Tibial artery (tissue), 4 donors: ENCODE results near the gene EXD2.
A peak's percentile ranks its signal among the peaks of the same experiment; 100 is the strongest.

Experiments
- DNase-seq, 2 donors: peaks; one replicate each; pipeline ENCODE4 v3.0.0-alpha.2; 2019
- H3K27ac ChIP-seq, 2 donors: fragments of 200-600 bp; sonication (generic) in 1 of 2; 1 replicate in 1 of 2; 2 replicates in 1 of 2; pipeline ENCODE4 v1.5.1; 2018 to 2019; ENCODE audit warnings: mild to moderate bottlenecking in 1 of 2
- H3K27me3 ChIP-seq, 2 donors: fragments of 200-600 bp; sonication (generic) in 1 of 2; one replicate each; pipeline versions ENCODE4 v1.5.1 to v1.6.0; 2016 to 2019
- H3K36me3 ChIP-seq, 3 donors: fragments of 200-600 bp; sonication (generic) in 2 of 3; one replicate each; pipeline ENCODE4 v1.5.1; 2016 to 2019; ENCODE audit warnings: mild to moderate bottlenecking in 2 of 3
- H3K4me1 ChIP-seq, 4 donors: fragments of 200-600 bp; sonication (generic) in 2 of 4; 1 replicate in 3 of 4; 2 replicates in 1 of 4; pipeline ENCODE4 v1.5.1; 2016 to 2019
- H3K4me3 ChIP-seq, 2 donors: fragments of 200-600 bp; sonication (generic) in 1 of 2; 1 replicate in 1 of 2; 2 replicates in 1 of 2; pipeline ENCODE4 v1.5.1; 2018 to 2019; ENCODE audit warnings: mild to moderate bottlenecking in 2 of 2
- H3K9me3 ChIP-seq, 3 donors: fragments of 200-600 bp; sonication (generic) in 1 of 3; one replicate each; pipeline ENCODE4 v1.5.1; 2016 to 2019
- intact Hi-C: fragments of 100-400 bp; cut with DNase I; formaldehyde crosslinking; loops from one replicate; pipeline ENCODE4 v1.15.0; 2023; ENCODE audit warnings: low total_unique reads
- TF ChIP-seq, protein P1 (sequence below), 2 experiments: fragments of 200-600 bp in 1 of 2; fragments of 450-650 bp in 1 of 2; IDR thresholded peaks; one replicate each; pipeline ENCODE4 v1.5.1; 2017 to 2019; ENCODE audit warnings: antibody characterized with exemption in 2 of 2, mild to moderate bottlenecking in 1 of 2, moderate library complexity in 1 of 2

EXD2 gene

GRCh38 chr14:69291891-69292561 is 100.7 kb downstream of the EXD2 start:
- DNase-seq, result peak in 1 of 2 donors; percentile 50
- Histone ChIP-seq H3K4me1 (peaks cover 0 to 20% (median 10%) of the 10 kb centered on the region in 4 donors), H3K36me3 (no peaks in the 10 kb centered on the region), H3K27me3 (no peaks in the 10 kb centered on the region), H3K27ac (no peak overlapping the region), H3K9me3 (no peaks in the 10 kb centered on the region), H3K4me3 (no peak overlapping the region)
- intact Hi-C loops, result no loop called here
- TF ChIP-seq, protein P1, sequence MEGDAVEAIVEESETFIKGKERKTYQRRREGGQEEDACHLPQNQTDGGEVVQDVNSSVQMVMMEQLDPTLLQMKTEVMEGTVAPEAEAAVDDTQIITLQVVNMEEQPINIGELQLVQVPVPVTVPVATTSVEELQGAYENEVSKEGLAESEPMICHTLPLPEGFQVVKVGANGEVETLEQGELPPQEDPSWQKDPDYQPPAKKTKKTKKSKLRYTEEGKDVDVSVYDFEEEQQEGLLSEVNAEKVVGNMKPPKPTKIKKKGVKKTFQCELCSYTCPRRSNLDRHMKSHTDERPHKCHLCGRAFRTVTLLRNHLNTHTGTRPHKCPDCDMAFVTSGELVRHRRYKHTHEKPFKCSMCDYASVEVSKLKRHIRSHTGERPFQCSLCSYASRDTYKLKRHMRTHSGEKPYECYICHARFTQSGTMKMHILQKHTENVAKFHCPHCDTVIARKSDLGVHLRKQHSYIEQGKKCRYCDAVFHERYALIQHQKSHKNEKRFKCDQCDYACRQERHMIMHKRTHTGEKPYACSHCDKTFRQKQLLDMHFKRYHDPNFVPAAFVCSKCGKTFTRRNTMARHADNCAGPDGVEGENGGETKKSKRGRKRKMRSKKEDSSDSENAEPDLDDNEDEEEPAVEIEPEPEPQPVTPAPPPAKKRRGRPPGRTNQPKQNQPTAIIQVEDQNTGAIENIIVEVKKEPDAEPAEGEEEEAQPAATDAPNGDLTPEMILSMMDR (IDR thresholded peaks at IDR 0.05), result no peak
